ENCODE measurements around the gene CEP120.
A peak's percentile ranks its signal among the peaks of the same experiment; 100 is the strongest.
"Not testable (repeated sequence)": the region's sequence is repeated elsewhere in the genome, so short reads cannot be mapped to it uniquely, and the experiment has no call there.

Gene CEP120

GRCh38 chr5:123438902-123439301 lies 15.7 kb upstream of the CEP120 start:
- no peak for DNase-seq (ENCODE audit: low read depth)

- no peak for DNase-seq (ENCODE audit: low read depth)
Measured at GRCh38 chr5:123438244-123438643, 15.0 kb upstream of the CEP120 start.

- DNase-seq (ENCODE audit: low read depth): no peak
Measured at GRCh38 chr5:123436201-123436600, 13.0 kb upstream of the CEP120 start.

GRCh38 chr5:123434796-123435195 lies 11.6 kb upstream of the CEP120 start:
- no peak for DNase-seq (ENCODE audit: low read depth)

- no peak for DNase-seq (ENCODE audit: low read depth)
Measured at GRCh38 chr5:123433596-123433995, 10.4 kb upstream of the CEP120 start.

GRCh38 chr5:123430441-123430840 lies 7.2 kb upstream of the CEP120 start:
- DNase-seq (ENCODE audit: low read depth): not testable (repeated sequence)

- no peak for DNase-seq (ENCODE audit: low read depth)
Measured at GRCh38 chr5:123429993-123430392, 6.8 kb upstream of the CEP120 start.

- DNase-seq (ENCODE audit: low read depth): no peak
Measured at GRCh38 chr5:123429221-123429954, 6.2 kb upstream of the CEP120 start.

- DNase-seq (ENCODE audit: low read depth): no peak
Measured at GRCh38 chr5:123428521-123429220, 5.5 kb upstream of the CEP120 start.

GRCh38 chr5:123427281-123427680 lies 4.1 kb upstream of the CEP120 start:
- DNase-seq (ENCODE audit: low read depth): no peak

- DNase-seq (ENCODE audit: low read depth): no peak
Measured at GRCh38 chr5:123425431-123425830, 2.2 kb upstream of the CEP120 start.

GRCh38 chr5:123422433-123423277 lies 548 bp downstream of the CEP120 start:
- DNase-seq (ENCODE audit: low read depth): peak; percentile 1

GRCh38 chr5:123421773-123422172 lies 1.4 kb downstream of the CEP120 start:
- DNase-seq (ENCODE audit: low read depth): no peak

GRCh38 chr5:123414974-123415373 lies 8.2 kb downstream of the CEP120 start:
- no peak for DNase-seq (ENCODE audit: low read depth)

- DNase-seq (ENCODE audit: low read depth): no peak
Measured at GRCh38 chr5:123412206-123412605, 11.0 kb downstream of the CEP120 start.

GRCh38 chr5:123401999-123402398 lies 21.2 kb downstream of the CEP120 start:
- DNase-seq (ENCODE audit: low read depth): not testable (repeated sequence)

GRCh38 chr5:123401320-123401719 lies 21.9 kb downstream of the CEP120 start:
- DNase-seq (ENCODE audit: low read depth): no peak

GRCh38 chr5:123400870-123401291 lies 22.3 kb downstream of the CEP120 start:
- DNase-seq (ENCODE audit: low read depth): not testable (repeated sequence)

- DNase-seq (ENCODE audit: low read depth): no peak
Measured at GRCh38 chr5:123398058-123398733, 25.0 kb downstream of the CEP120 start.

- DNase-seq (ENCODE audit: low read depth): no peak
Measured at GRCh38 chr5:123397538-123397937, 25.7 kb downstream of the CEP120 start.

- no peak for DNase-seq (ENCODE audit: low read depth)
Measured at GRCh38 chr5:123391009-123391408, 32.2 kb downstream of the CEP120 start.

- DNase-seq (ENCODE audit: low read depth): no peak
Measured at GRCh38 chr5:123389794-123390193, 33.4 kb downstream of the CEP120 start.

Measured in stimulated activated CD8-positive, alpha-beta memory T cell treated with anti-CD3 and anti-CD28 coated beads, Interleukin-12 subunit alpha, Interleukin-12 subunit beta, amount 100 ng/mL, for 1 hour (primary cell).